DOHH2 (cell line): ENCODE data around the gene HLA-DPA1.

ENCODE experiments used
- EZH2phosphoT487 ChIP-seq: fragments of 200-600 bp; sonication (generic); IDR thresholded peaks from 2 replicates; pipeline ENCODE4 v1.6.1; 2017; ENCODE audit warnings: borderline replicate concordance, mild to moderate bottlenecking, antibody characterized with exemption, low read length, moderate library complexity, mixed read lengths
- TF ChIP-seq, protein P1 (sequence below): fragments of 200-600 bp; sonication (generic); IDR thresholded peaks from one replicate; pipeline ENCODE4 v1.5.1; 2014; ENCODE audit warnings: antibody characterized with exemption, mild to moderate bottlenecking, low read depth, low read length; ENCODE audit not compliant: poor library complexity, severe bottlenecking

DNA sequence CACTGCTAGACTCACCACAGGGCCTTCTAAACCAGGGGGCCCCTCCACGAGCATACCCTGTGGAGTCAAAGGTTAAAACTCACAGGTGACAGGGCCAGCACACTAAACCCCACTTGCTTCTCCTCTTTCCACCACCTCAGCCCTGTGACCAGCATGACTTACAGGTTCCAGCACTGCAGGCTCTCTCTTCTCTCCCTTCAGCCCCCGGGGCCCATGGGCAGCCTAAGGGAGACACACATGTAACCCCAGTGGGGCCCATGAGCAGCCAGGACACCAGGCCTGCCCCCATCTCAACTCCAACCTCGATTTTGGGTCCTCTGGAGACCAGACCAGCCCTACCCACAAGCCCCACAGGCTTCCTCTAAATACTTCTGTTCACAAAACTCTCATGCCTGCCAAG lies 30.3 kb upstream of the HLA-DPA1 start:
- TF ChIP-seq, protein P1, sequence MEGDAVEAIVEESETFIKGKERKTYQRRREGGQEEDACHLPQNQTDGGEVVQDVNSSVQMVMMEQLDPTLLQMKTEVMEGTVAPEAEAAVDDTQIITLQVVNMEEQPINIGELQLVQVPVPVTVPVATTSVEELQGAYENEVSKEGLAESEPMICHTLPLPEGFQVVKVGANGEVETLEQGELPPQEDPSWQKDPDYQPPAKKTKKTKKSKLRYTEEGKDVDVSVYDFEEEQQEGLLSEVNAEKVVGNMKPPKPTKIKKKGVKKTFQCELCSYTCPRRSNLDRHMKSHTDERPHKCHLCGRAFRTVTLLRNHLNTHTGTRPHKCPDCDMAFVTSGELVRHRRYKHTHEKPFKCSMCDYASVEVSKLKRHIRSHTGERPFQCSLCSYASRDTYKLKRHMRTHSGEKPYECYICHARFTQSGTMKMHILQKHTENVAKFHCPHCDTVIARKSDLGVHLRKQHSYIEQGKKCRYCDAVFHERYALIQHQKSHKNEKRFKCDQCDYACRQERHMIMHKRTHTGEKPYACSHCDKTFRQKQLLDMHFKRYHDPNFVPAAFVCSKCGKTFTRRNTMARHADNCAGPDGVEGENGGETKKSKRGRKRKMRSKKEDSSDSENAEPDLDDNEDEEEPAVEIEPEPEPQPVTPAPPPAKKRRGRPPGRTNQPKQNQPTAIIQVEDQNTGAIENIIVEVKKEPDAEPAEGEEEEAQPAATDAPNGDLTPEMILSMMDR, result no peak
- no peak for TF ChIP-seq EZH2phosphoT487
